Stomach smooth muscle (tissue), 2 donors: ENCODE measurements around the gene AGAP1.

ENCODE experiments used
- H3K27ac ChIP-seq: one replicate; pipeline ENCODE4 v1.7.0; 2013; ENCODE audit warnings: mild to moderate bottlenecking, low read length, inconsistent platforms
- H3K27me3 ChIP-seq, 2 donors: one replicate each; pipeline ENCODE4 v1.7.0; 2013; ENCODE audit warnings: low read length in 2 of 2; ENCODE audit not compliant: insufficient read depth in 2 of 2, control insufficient read depth in 1 of 2
- H3K36me3 ChIP-seq, 2 donors: one replicate each; pipeline ENCODE4 v1.7.0; 2013; ENCODE audit warnings: low read length in 2 of 2; ENCODE audit not compliant: control insufficient read depth in 2 of 2, insufficient read depth in 2 of 2
- H3K4me1 ChIP-seq: one replicate; pipeline ENCODE4 v1.7.0; 2013; ENCODE audit warnings: low read length; ENCODE audit not compliant: control insufficient read depth, insufficient read depth
- H3K4me3 ChIP-seq, 2 donors: one replicate each; pipeline ENCODE4 v1.7.0; 2013; ENCODE audit warnings: low read length in 2 of 2
- H3K9ac ChIP-seq, 2 donors: one replicate each; pipeline ENCODE4 v1.7.0; 2013; ENCODE audit warnings: low read length in 2 of 2, mild to moderate bottlenecking in 1 of 2
- H3K9me3 ChIP-seq, 2 donors: one replicate each; pipeline ENCODE4 v1.7.0; 2013; ENCODE audit warnings: low read length in 2 of 2; ENCODE audit not compliant: control insufficient read depth in 2 of 2
- donor health status: healthy.
- donor health status: Pancreatic carcinoma.

The AGAP1 gene

DNA sequence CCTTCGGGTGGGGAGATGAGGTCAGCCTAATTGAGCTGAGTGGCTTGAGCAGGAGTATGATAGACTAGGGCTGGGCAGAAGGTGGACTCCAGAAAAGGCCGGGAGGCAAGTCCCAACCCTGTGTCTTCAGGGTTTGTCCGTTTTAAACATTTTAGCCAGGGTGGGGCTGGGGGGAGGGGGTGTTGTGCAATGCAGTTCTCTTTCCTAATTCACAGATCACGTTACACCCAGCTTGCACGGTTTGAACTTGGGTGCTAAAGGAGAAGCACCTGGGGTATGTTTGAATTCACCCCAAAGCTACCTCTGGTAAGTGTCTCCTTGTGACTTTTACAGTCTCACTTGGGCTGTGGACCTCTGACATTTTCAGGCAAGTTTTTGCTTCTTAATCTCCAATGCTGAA, 233.3 kb downstream of the AGAP1 start:
- no peaks in the 10 kb centered on the region for H3K9me3 ChIP-seq
- no peak overlapping the region for H3K9ac ChIP-seq
- no peaks in the 10 kb centered on the region for H3K27me3 ChIP-seq
- H3K27ac ChIP-seq, result peak overlapping the region; percentile 84
- H3K4me1 ChIP-seq, result peaks cover 44% of the 10 kb centered on the region
- no peaks in the 10 kb centered on the region for H3K36me3 ChIP-seq
- H3K4me3 ChIP-seq, result no peak overlapping the region

DNA sequence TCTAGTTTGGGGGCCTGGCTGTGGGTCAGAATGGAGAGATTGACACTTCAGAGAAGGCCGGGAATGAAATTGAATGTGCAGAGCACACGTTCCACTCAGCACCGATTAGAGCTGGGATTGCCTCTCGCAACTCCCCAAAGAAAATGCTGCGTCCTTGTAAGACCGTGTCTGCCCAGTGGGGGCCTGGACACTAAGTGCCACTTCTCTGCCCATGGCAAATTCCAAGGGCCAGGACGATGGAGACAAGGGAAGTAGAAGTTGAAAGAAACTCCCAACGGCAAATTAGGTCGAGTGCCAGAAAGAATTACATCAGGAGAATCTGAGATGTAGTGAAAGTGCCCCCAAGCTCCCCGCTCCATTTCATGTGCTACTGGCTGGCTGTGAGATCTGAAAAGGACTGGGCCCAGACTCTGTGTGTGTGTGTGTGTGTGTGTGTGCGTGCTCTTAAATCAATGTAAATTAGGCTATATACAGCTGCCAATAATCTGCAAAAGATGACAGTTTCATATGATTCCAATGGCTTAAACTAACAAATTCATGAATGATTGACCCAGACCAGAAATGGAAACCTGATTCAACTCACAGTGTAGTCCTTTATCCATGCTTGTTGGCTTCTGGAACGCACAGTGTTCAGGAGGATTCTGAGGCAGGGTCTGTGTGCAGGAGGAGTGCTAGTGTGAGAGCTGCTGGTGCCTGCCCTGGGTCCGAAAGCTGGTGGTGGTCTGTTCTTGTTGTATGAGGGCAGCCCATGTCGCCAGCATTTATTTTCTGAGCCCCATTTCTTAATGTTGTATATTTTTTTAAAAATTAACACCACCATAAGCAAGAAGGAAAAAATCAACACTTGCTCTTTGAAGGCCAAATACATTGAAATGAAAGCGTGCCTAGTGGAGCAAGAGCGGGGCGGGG, 234.3 kb downstream of the AGAP1 start:
- H3K4me3 ChIP-seq, result no peak overlapping the region
- no peaks in the 10 kb centered on the region for H3K36me3 ChIP-seq
- peaks cover 40% of the 10 kb centered on the region for H3K4me1 ChIP-seq
- no peaks in the 10 kb centered on the region for H3K27me3 ChIP-seq
- H3K27ac ChIP-seq, result peak overlapping the region; percentile 55
- H3K9me3 ChIP-seq, result no peaks in the 10 kb centered on the region
- no peak overlapping the region for H3K9ac ChIP-seq

DNA sequence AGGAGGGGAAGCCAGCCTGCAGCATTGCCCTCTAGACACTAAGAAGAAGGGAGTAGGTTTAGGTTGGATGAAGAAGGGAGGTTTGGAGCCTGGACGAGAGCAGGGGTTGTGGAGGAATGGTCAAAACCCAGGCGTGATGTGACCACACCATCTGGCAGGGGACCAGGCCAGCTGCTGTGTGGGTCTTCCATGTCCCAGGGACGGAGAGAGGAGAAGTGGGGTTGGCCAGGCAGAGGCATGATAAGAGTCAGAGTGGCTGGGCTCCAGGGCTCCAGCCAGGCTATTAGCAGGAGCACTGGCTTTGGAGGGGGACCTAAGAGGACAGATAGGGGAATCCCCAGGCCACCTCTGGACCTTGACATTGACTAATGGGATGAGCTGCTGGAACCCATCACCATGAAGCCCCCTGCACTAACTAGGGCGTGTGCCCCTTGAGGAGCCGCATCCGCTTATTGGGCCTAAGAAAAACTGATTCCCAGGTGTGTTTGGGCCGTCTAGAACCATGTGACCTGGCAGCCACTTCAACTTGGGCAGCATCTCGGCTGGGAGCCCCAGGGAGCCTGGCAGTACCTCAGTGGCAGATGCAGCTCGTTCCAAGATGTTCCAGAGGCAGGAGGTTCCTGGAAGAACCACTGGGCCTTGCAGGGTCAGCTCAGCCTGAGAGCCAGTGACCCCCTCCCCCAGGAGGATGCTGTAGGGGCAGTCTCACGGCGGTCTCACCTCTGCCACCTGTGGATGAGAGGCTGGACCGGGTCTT, 235.1 kb downstream of the AGAP1 start:
- H3K9ac ChIP-seq, result no peak overlapping the region
- no peak overlapping the region for H3K4me3 ChIP-seq
- no peaks in the 10 kb centered on the region for H3K27me3 ChIP-seq
- H3K4me1 ChIP-seq, result peaks cover 34% of the 10 kb centered on the region
- peak overlapping the region; percentile 55 for H3K27ac ChIP-seq
- H3K36me3 ChIP-seq, result no peaks in the 10 kb centered on the region
- no peaks in the 10 kb centered on the region for H3K9me3 ChIP-seq

DNA sequence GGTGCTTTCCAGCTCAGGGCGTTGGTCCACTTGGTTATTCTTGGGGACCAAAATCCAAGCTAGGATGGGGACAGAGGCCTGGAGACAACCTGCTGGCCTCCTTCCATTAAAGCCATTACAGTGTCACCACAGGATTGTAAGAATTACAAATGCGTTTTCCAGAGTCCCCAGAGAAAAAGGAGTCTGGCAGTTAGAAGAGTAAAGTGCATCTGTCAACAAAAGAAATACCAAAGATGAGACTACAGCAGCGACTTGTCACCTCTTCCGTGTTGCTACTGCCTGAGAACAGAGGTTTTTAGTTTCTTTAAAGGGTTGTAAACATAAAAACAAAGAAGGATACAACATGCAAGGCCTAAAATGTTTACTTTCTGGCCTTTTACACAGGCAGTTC, 235.7 kb downstream of the AGAP1 start:
- no peaks in the 10 kb centered on the region for H3K9me3 ChIP-seq
- H3K27ac ChIP-seq, result peak overlapping the region; percentile 55
- H3K36me3 ChIP-seq, result no peaks in the 10 kb centered on the region
- H3K9ac ChIP-seq, result no peak overlapping the region
- no peak overlapping the region for H3K4me3 ChIP-seq
- H3K4me1 ChIP-seq, result peaks cover 28% of the 10 kb centered on the region
- no peaks in the 10 kb centered on the region for H3K27me3 ChIP-seq

DNA sequence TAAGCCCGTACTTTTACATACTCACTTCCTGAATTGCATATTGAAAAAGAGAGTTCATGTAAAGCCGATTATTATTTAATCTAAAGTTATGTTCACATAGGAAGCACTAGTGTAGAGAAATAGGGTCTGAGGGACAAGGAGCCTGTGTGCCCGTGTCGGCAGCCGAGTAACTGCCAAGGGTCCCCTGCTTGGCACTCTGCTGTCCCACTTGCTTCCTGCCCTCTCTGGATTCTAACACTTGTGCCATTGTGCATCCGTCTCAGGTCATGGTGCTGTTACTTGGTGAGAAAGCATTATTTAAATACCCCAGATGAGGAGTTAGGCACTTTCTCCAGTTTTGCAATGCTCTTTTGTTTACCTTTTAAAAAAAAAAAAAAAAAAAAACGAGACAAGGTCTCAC, 236.3 kb downstream of the AGAP1 start:
- no peaks in the 10 kb centered on the region for H3K36me3 ChIP-seq
- no peak overlapping the region for H3K27ac ChIP-seq
- no peaks in the 10 kb centered on the region for H3K9me3 ChIP-seq
- H3K27me3 ChIP-seq, result no peaks in the 10 kb centered on the region
- H3K4me1 ChIP-seq, result peaks cover 24% of the 10 kb centered on the region
- no peak overlapping the region for H3K9ac ChIP-seq
- H3K4me3 ChIP-seq, result no peak overlapping the region

DNA sequence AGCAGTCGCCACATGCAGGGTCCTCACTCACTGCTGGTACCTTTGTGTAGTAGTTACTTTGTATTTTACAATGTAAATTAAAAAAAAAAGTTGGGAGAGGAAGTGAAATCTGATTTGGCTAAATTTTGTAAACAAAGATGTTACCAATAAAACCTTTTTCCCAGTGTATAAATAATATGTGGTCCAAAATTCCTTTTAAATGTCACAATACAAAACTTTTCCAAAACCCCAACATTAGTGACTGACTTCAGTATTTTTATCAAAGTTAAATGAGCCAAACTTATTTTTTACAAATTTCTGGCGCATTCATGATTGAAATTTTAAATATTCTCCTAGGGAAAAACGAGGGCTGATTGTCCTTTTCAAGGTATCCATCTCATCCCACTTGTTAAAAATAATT, 239.9 kb downstream of the AGAP1 start:
- Histone ChIP-seq H3K9me3 (no peaks in the 10 kb centered on the region), H3K9ac (no peak overlapping the region), H3K4me1 (peaks cover 11% of the 10 kb centered on the region), H3K27ac (no peak overlapping the region), H3K4me3 (no peak overlapping the region), H3K27me3 (no peaks in the 10 kb centered on the region), H3K36me3 (peaks cover 0 to 8% of the 10 kb centered on the region in 2 donors)

DNA sequence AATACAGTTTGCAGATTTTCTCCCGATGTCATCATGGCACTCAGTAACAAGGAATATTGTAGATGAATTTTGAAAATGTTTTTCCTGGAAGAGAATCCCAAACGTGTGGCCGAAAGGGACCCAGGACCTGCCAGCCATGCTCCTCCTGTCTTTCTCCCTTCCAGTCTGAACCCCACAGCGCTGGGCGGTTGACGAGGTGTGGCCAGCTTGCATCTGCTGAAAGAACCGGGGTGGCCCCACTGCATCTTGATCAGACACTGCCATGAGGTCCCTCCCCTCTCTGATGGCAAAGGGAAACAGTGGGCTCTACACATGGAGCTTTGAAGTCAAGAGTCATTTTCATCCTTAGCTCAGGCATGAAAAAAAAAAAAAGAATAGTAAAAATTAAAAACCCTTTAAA, 240.3 kb downstream of the AGAP1 start:
- H3K9ac ChIP-seq, result no peak overlapping the region
- H3K4me3 ChIP-seq, result no peak overlapping the region
- H3K27ac ChIP-seq, result no peak overlapping the region
- no peaks in the 10 kb centered on the region for H3K9me3 ChIP-seq
- peaks cover 0 to 8% of the 10 kb centered on the region in 2 donors for H3K36me3 ChIP-seq
- H3K27me3 ChIP-seq, result no peaks in the 10 kb centered on the region
- H3K4me1 ChIP-seq, result peaks cover 7% of the 10 kb centered on the region

GRCh38 chr2:235734688-235735231, 240.9 kb downstream of the AGAP1 start:
- no peaks in the 10 kb centered on the region for H3K27me3 ChIP-seq
- no peak overlapping the region for H3K9ac ChIP-seq
- H3K27ac ChIP-seq, result no peak overlapping the region
- no peaks in the 10 kb centered on the region for H3K9me3 ChIP-seq
- H3K36me3 ChIP-seq, result peaks cover 0 to 8% of the 10 kb centered on the region in 2 donors
- H3K4me3 ChIP-seq, result no peak overlapping the region
- peaks cover 3% of the 10 kb centered on the region for H3K4me1 ChIP-seq

- Histone ChIP-seq H3K9ac (no peak overlapping the region), H3K27ac (no peak overlapping the region), H3K27me3 (no peaks in the 10 kb centered on the region), H3K36me3 (peaks cover 5 to 8% of the 10 kb centered on the region in 2 donors), H3K4me3 (no peak overlapping the region), H3K4me1 (peaks cover 9% of the 10 kb centered on the region), H3K9me3 (no peaks in the 10 kb centered on the region)
These were observed 243.6 kb downstream of the AGAP1 start for GRCh38 chr2:235737396-235737795.

DNA sequence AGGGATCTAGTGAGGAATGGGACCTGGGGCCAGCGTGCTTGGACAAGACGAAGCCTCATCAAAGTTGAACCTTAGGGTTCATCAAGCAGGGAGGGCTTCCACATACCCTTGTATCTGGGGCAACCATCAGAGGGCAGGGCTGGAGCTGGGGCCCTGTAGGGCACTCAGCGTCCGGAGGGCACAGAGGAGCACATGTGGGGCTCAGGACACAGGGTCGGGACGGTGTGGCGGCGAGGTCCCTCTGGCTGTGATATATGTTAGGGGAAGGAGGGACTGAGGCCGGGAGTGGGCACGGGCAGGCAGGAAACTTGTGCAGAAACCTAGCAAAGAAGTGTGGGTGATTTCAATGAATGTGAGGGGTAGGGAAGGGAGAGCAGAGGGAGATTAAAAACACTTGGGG, 244.0 kb downstream of the AGAP1 start:
- H3K36me3 ChIP-seq, result peaks cover 5 to 8% of the 10 kb centered on the region in 2 donors
- peaks cover 9% of the 10 kb centered on the region for H3K4me1 ChIP-seq
- H3K9me3 ChIP-seq, result no peaks in the 10 kb centered on the region
- no peak overlapping the region for H3K27ac ChIP-seq
- no peak overlapping the region for H3K9ac ChIP-seq
- no peaks in the 10 kb centered on the region for H3K27me3 ChIP-seq
- no peak overlapping the region for H3K4me3 ChIP-seq
